ENCODE data around the gene MTMR2. TPM values are rescaled to one million over a fixed set of nuclear protein-coding genes. Genes with fewer than 3 reads are reported as not detected.

Gene MTMR2
- total RNA-seq, 1 donor from 2014 or later = 68.9 TPM

DNA sequence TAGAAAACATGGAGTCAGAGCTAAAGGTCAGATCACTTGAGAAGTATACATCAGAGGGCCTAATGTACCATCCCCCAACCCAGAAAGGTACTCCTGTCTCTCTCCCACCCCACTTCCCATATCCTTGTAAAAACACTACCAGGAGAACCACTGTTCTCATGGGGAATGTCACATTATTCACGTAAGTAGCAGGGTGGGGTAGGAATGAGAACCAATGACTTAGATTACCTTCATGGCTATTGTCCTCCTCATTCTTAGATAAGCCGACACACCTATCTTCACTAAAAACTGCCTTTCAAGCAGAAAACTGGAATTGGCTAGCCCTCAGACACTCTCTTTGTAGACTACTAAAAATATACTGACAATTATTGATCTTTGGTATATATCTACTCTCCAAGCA, 70.0 kb downstream of the MTMR2 start:
- Mint-ChIP-seq H3K27ac (no peak overlapping the region), H3K36me3 (peaks cover 6% of the 10 kb centered on the region), H3K9me3 (no peaks in the 10 kb centered on the region), H3K4me1 (no peaks in the 10 kb centered on the region), H3K27me3 (ENCODE audit: insufficient read depth, low read depth) (peaks cover 4% of the 10 kb centered on the region), H3K4me3 (no peak overlapping the region)
- H3K9ac ChIP-seq = no peak overlapping the region
- no peak overlapping the region for H3K4me3 ChIP-seq
- no peak for DNase-seq (ENCODE audit: low spot score)
- H3K27ac ChIP-seq = no peak overlapping the region
- no peaks in the 10 kb centered on the region for H3K27me3 ChIP-seq
- peaks cover 3% of the 10 kb centered on the region for H4K20me1 ChIP-seq (ENCODE audit: low read depth)
- H3K4me2 ChIP-seq = no peak overlapping the region
- no peaks in the 10 kb centered on the region for H3K79me2 ChIP-seq (ENCODE audit: low read depth)
- TF ChIP-seq EZH2 (IDR thresholded peaks at IDR 0.05) = no peak
- TF ChIP-seq EZH2phosphoT487 (IDR thresholded peaks at IDR 0.05) = no peak
- TF ChIP-seq, protein P1, sequence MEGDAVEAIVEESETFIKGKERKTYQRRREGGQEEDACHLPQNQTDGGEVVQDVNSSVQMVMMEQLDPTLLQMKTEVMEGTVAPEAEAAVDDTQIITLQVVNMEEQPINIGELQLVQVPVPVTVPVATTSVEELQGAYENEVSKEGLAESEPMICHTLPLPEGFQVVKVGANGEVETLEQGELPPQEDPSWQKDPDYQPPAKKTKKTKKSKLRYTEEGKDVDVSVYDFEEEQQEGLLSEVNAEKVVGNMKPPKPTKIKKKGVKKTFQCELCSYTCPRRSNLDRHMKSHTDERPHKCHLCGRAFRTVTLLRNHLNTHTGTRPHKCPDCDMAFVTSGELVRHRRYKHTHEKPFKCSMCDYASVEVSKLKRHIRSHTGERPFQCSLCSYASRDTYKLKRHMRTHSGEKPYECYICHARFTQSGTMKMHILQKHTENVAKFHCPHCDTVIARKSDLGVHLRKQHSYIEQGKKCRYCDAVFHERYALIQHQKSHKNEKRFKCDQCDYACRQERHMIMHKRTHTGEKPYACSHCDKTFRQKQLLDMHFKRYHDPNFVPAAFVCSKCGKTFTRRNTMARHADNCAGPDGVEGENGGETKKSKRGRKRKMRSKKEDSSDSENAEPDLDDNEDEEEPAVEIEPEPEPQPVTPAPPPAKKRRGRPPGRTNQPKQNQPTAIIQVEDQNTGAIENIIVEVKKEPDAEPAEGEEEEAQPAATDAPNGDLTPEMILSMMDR (IDR thresholded peaks at IDR 0.05) = no peak
- no peak overlapping the region for H2AFZ ChIP-seq (replicated peaks)
- H3K9me3 ChIP-seq (ENCODE audit: low read depth) = no peaks in the 10 kb centered on the region
- H3K36me3 ChIP-seq = no peaks in the 10 kb centered on the region
- no peaks in the 10 kb centered on the region for H3K4me1 ChIP-seq
- no peaks in the 10 kb centered on the region for H3F3A ChIP-seq (ENCODE audit: low read depth)

DNA sequence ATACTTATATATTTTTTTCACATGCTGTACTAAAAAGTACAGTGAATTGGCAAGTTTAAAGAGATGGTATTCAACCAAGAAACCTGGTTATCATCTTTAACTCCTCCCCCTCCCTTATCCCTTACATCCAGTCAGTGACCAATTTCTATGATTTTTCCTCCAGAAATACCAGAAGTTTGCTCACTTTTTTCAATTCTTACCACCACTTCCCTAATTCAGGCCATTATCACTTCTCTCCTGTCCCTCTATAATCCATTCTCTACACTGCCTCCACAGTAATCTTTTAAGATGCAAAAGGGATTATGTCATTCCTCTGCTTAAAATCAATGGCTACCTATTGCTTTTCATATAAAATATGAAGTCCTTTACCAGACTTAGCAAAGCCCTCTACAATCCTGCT, 70.8 kb downstream of the MTMR2 start:
- Histone ChIP-seq H2AFZ (replicated peaks) (no peak overlapping the region), H4K20me1 (ENCODE audit: low read depth) (peaks cover 3% of the 10 kb centered on the region), H3K4me2 (no peak overlapping the region), H3K27me3 (no peaks in the 10 kb centered on the region), H3K36me3 (no peaks in the 10 kb centered on the region), H3F3A (ENCODE audit: low read depth) (no peaks in the 10 kb centered on the region), H3K4me3 (no peak overlapping the region), H3K9me3 (ENCODE audit: low read depth) (no peaks in the 10 kb centered on the region), H3K27ac (no peak overlapping the region), H3K9ac (no peak overlapping the region), H3K79me2 (ENCODE audit: low read depth) (no peaks in the 10 kb centered on the region), H3K4me1 (no peaks in the 10 kb centered on the region)
- H3K27ac Mint-ChIP-seq = no peak overlapping the region
- H3K4me3 Mint-ChIP-seq = no peak overlapping the region
- H3K9me3 Mint-ChIP-seq = no peaks in the 10 kb centered on the region
- H3K27me3 Mint-ChIP-seq (ENCODE audit: insufficient read depth, low read depth) = peaks cover 4% of the 10 kb centered on the region
- no peak for TF ChIP-seq EZH2phosphoT487 (IDR thresholded peaks at IDR 0.05)
- no peak for TF ChIP-seq EZH2 (IDR thresholded peaks at IDR 0.05)
- TF ChIP-seq, protein P1 (IDR thresholded peaks at IDR 0.05) = no peak
- no peak for DNase-seq (ENCODE audit: low spot score)
- peaks cover 4% of the 10 kb centered on the region for H3K36me3 Mint-ChIP-seq
- no peaks in the 10 kb centered on the region for H3K4me1 Mint-ChIP-seq

DNA sequence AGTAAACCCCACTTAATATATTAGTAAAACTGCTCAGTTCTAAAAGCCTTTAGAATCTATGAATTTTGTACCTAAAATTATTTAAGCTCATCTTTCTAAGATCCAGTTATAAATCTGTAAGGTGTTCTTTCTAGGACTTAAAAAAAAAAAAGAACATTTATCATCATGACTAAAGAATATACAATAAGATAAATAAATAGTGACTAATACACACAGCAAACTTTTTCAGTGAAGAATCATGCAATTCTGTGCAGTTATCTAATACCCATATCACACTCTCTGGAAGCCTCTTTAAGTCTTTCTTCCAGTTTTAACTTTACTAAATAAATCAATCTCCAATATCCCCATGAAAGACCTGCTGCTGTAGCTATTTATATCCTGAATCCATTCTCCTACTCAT, 73.8 kb downstream of the MTMR2 start:
- TF ChIP-seq EZH2 (IDR thresholded peaks at IDR 0.05) (no peak), EZH2phosphoT487 (IDR thresholded peaks at IDR 0.05) (no peak)
- TF ChIP-seq, protein P1 (IDR thresholded peaks at IDR 0.05) = no peak
- H2AFZ ChIP-seq (replicated peaks) = no peak overlapping the region
- H3K4me1 Mint-ChIP-seq = no peaks in the 10 kb centered on the region
- H3K9me3 ChIP-seq (ENCODE audit: low read depth) = no peaks in the 10 kb centered on the region
- H3K36me3 Mint-ChIP-seq = peaks cover 3% of the 10 kb centered on the region
- DNase-seq (ENCODE audit: low spot score) = no peak
- no peaks in the 10 kb centered on the region for H3K79me2 ChIP-seq (ENCODE audit: low read depth)
- H3K27me3 ChIP-seq = no peaks in the 10 kb centered on the region
- H3K4me2 ChIP-seq = no peak overlapping the region
- H3F3A ChIP-seq (ENCODE audit: low read depth) = no peaks in the 10 kb centered on the region
- no peak overlapping the region for H3K9ac ChIP-seq
- no peaks in the 10 kb centered on the region for H3K36me3 ChIP-seq
- no peaks in the 10 kb centered on the region for H3K9me3 Mint-ChIP-seq
- peaks cover 4% of the 10 kb centered on the region for H3K27me3 Mint-ChIP-seq (ENCODE audit: insufficient read depth, low read depth)
- no peak overlapping the region for H3K4me3 Mint-ChIP-seq
- peaks cover 3% of the 10 kb centered on the region for H4K20me1 ChIP-seq (ENCODE audit: low read depth)
- no peaks in the 10 kb centered on the region for H3K4me1 ChIP-seq
- H3K27ac ChIP-seq = no peak overlapping the region
- no peak overlapping the region for H3K4me3 ChIP-seq
- H3K27ac Mint-ChIP-seq = no peak overlapping the region

Data from neural progenitor cell (in vitro differentiated cells).